ENCODE results near the gene XIRP2.

The XIRP2 gene

GRCh38 chr2:166888180-166888579, at the start of gene XIRP2:
Gene XIRP2, plus strand, starts transcription at chr2:166888480. Its CDS starts 15,003 bp downstream, at chr2:166903483.
- H3K36me3 ChIP-seq (ENCODE audit: control insufficient read depth, insufficient read depth, low read length, severe bottlenecking), result no peaks in the 10 kb centered on the region
- no peaks in the 10 kb centered on the region for H3K4me1 ChIP-seq (ENCODE audit: control insufficient read depth, insufficient read depth, low read length)
- H3K9ac ChIP-seq (ENCODE audit: low read length), result no peak within 1 kb of the TSS
- no peaks in the 10 kb centered on the region for H3K9me3 ChIP-seq (ENCODE audit: control insufficient read depth, low read length)
- no peaks in the 10 kb centered on the region for H3K27me3 ChIP-seq (replicated peaks; ENCODE audit: control insufficient read depth, insufficient read depth, low read length)
- no peak within 1 kb of the TSS for H3K4me3 ChIP-seq (ENCODE audit: low read length)
- DNase-seq (ENCODE audit: low read depth), result no peak

GRCh38 chr2:166841152-166841551, 47.1 kb upstream of the XIRP2 start:
- Histone ChIP-seq H3K4me3 (ENCODE audit: low read length) (no peak overlapping the region), H3K4me1 (ENCODE audit: control insufficient read depth, insufficient read depth, low read length) (no peaks in the 10 kb centered on the region), H3K36me3 (ENCODE audit: control insufficient read depth, insufficient read depth, low read length, severe bottlenecking) (no peaks in the 10 kb centered on the region), H3K9ac (ENCODE audit: low read length) (no peak overlapping the region), H3K9me3 (ENCODE audit: control insufficient read depth, low read length) (peaks cover under 1% of the 10 kb centered on the region), H3K27me3 (replicated peaks; ENCODE audit: control insufficient read depth, insufficient read depth, low read length) (no peaks in the 10 kb centered on the region)
- no peak for DNase-seq (ENCODE audit: low read depth)

GRCh38 chr2:166841679-166842078, 46.6 kb upstream of the XIRP2 start:
- DNase-seq (ENCODE audit: low read depth), result no peak
- peaks cover 2% of the 10 kb centered on the region for H3K9me3 ChIP-seq (ENCODE audit: control insufficient read depth, low read length)
- H3K4me1 ChIP-seq (ENCODE audit: control insufficient read depth, insufficient read depth, low read length), result no peaks in the 10 kb centered on the region

GRCh38 chr2:166844111-166844510, 44.2 kb upstream of the XIRP2 start:
- Histone ChIP-seq H3K9me3 (ENCODE audit: control insufficient read depth, low read length) (peaks cover 6% of the 10 kb centered on the region), H3K9ac (ENCODE audit: low read length) (no peak overlapping the region), H3K27me3 (replicated peaks; ENCODE audit: control insufficient read depth, insufficient read depth, low read length) (no peaks in the 10 kb centered on the region), H3K36me3 (ENCODE audit: control insufficient read depth, insufficient read depth, low read length, severe bottlenecking) (no peaks in the 10 kb centered on the region), H3K4me3 (ENCODE audit: low read length) (no peak overlapping the region), H3K4me1 (ENCODE audit: control insufficient read depth, insufficient read depth, low read length) (no peaks in the 10 kb centered on the region)
- DNase-seq (ENCODE audit: low read depth), result no peak

More at GRCh38 chr2:166841679-166842078, 46.6 kb upstream of the XIRP2 start:
- no peak overlapping the region for H3K4me3 ChIP-seq (ENCODE audit: low read length)
- no peaks in the 10 kb centered on the region for H3K27me3 ChIP-seq (replicated peaks; ENCODE audit: control insufficient read depth, insufficient read depth, low read length)
- no peak overlapping the region for H3K9ac ChIP-seq (ENCODE audit: low read length)
- no peaks in the 10 kb centered on the region for H3K36me3 ChIP-seq (ENCODE audit: control insufficient read depth, insufficient read depth, low read length, severe bottlenecking)

- DNase-seq (ENCODE audit: low read depth), result no peak
- Histone ChIP-seq H3K4me1 (ENCODE audit: control insufficient read depth, insufficient read depth, low read length) (no peaks in the 10 kb centered on the region), H3K27me3 (replicated peaks; ENCODE audit: control insufficient read depth, insufficient read depth, low read length) (no peaks in the 10 kb centered on the region), H3K4me3 (ENCODE audit: low read length) (no peak overlapping the region), H3K36me3 (ENCODE audit: control insufficient read depth, insufficient read depth, low read length, severe bottlenecking) (no peaks in the 10 kb centered on the region), H3K9me3 (ENCODE audit: control insufficient read depth, low read length) (no peaks in the 10 kb centered on the region), H3K9ac (ENCODE audit: low read length) (no peak overlapping the region)
Observed at GRCh38 chr2:166862468-166863132, 25.7 kb upstream of the XIRP2 start.

- no peak for DNase-seq (ENCODE audit: low read depth)
- Histone ChIP-seq H3K9ac (ENCODE audit: low read length) (no peak overlapping the region), H3K36me3 (ENCODE audit: control insufficient read depth, insufficient read depth, low read length, severe bottlenecking) (no peaks in the 10 kb centered on the region), H3K4me3 (ENCODE audit: low read length) (no peak overlapping the region), H3K9me3 (ENCODE audit: control insufficient read depth, low read length) (no peaks in the 10 kb centered on the region), H3K4me1 (ENCODE audit: control insufficient read depth, insufficient read depth, low read length) (no peaks in the 10 kb centered on the region), H3K27me3 (replicated peaks; ENCODE audit: control insufficient read depth, insufficient read depth, low read length) (no peaks in the 10 kb centered on the region)
Observed at GRCh38 chr2:166867874-166868514, 20.3 kb upstream of the XIRP2 start.

DNA sequence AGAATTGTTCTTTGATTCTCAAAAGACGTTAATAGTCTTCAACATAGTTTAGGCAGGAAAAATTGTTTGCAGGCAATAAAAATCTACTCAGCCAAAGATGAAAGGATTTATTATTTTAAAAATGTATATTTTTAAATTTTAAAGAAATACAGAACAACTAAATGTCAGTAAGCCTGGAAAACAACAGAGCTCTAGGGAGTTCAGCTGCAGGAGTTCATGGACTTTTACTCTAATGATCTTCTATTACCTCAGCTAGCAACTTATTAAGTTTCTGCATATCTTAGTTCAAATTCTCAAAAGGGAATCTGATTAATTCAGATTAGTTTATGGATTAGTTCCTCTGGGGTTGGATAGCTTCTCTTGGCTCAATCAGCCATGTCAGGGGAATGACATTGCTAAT, 17.9 kb upstream of the XIRP2 start:
- Histone ChIP-seq H3K27me3 (replicated peaks; ENCODE audit: control insufficient read depth, insufficient read depth, low read length) (no peaks in the 10 kb centered on the region), H3K36me3 (ENCODE audit: control insufficient read depth, insufficient read depth, low read length, severe bottlenecking) (no peaks in the 10 kb centered on the region), H3K4me1 (ENCODE audit: control insufficient read depth, insufficient read depth, low read length) (no peaks in the 10 kb centered on the region), H3K4me3 (ENCODE audit: low read length) (no peak overlapping the region), H3K9me3 (ENCODE audit: control insufficient read depth, low read length) (no peaks in the 10 kb centered on the region), H3K9ac (ENCODE audit: low read length) (no peak overlapping the region)
- no peak for DNase-seq (ENCODE audit: low read depth)

DNA sequence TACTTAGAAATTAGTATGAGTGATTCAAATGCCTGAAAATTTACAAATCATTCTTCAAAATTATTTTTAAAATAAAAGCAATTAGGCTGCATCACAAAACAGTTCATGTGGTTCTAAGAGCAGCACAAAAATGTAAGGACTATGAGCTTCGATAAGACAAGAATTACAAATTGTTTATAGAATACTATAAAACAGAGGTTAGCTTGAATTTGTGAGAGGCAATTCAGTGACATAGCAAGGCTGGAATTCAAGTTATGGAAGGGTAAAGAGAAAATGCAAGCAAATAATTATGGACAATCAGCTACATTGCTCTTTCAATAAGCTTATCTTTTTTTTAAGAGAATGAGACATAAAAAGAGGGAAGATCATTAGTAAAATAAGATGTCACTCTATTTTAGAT, 7.1 kb upstream of the XIRP2 start:
- DNase-seq (ENCODE audit: low read depth), result peak; percentile 35
- Histone ChIP-seq H3K4me1 (ENCODE audit: control insufficient read depth, insufficient read depth, low read length) (no peaks in the 10 kb centered on the region), H3K36me3 (ENCODE audit: control insufficient read depth, insufficient read depth, low read length, severe bottlenecking) (no peaks in the 10 kb centered on the region), H3K9ac (ENCODE audit: low read length) (no peak overlapping the region), H3K27me3 (replicated peaks; ENCODE audit: control insufficient read depth, insufficient read depth, low read length) (no peaks in the 10 kb centered on the region), H3K9me3 (ENCODE audit: control insufficient read depth, low read length) (no peaks in the 10 kb centered on the region), H3K4me3 (ENCODE audit: low read length) (no peak overlapping the region)

GRCh38 chr2:166882851-166883250, 5.4 kb upstream of the XIRP2 start:
- H3K4me3 ChIP-seq (ENCODE audit: low read length), result no peak overlapping the region
- no peaks in the 10 kb centered on the region for H3K27me3 ChIP-seq (replicated peaks; ENCODE audit: control insufficient read depth, insufficient read depth, low read length)

GRCh38 chr2:166891727-166892126, 3.4 kb downstream of the XIRP2 start:
- Histone ChIP-seq H3K36me3 (ENCODE audit: control insufficient read depth, insufficient read depth, low read length, severe bottlenecking) (no peaks in the 10 kb centered on the region), H3K4me1 (ENCODE audit: control insufficient read depth, insufficient read depth, low read length) (no peaks in the 10 kb centered on the region), H3K9ac (ENCODE audit: low read length) (no peak overlapping the region), H3K27me3 (replicated peaks; ENCODE audit: control insufficient read depth, insufficient read depth, low read length) (no peaks in the 10 kb centered on the region), H3K9me3 (ENCODE audit: control insufficient read depth, low read length) (no peaks in the 10 kb centered on the region), H3K4me3 (ENCODE audit: low read length) (no peak overlapping the region)
- DNase-seq (ENCODE audit: low read depth), result no peak

More at GRCh38 chr2:166882851-166883250, 5.4 kb upstream of the XIRP2 start:
- no peaks in the 10 kb centered on the region for H3K36me3 ChIP-seq (ENCODE audit: control insufficient read depth, insufficient read depth, low read length, severe bottlenecking)
- H3K4me1 ChIP-seq (ENCODE audit: control insufficient read depth, insufficient read depth, low read length), result no peaks in the 10 kb centered on the region
- DNase-seq (ENCODE audit: low read depth), result no peak
- no peak overlapping the region for H3K9ac ChIP-seq (ENCODE audit: low read length)
- H3K9me3 ChIP-seq (ENCODE audit: control insufficient read depth, low read length), result no peaks in the 10 kb centered on the region

GRCh38 chr2:166892397-166892796, 4.1 kb downstream of the XIRP2 start:
- H3K9ac ChIP-seq (ENCODE audit: low read length), result no peak overlapping the region
- no peak overlapping the region for H3K4me3 ChIP-seq (ENCODE audit: low read length)
- DNase-seq (ENCODE audit: low read depth), result no peak
- no peaks in the 10 kb centered on the region for H3K27me3 ChIP-seq (replicated peaks; ENCODE audit: control insufficient read depth, insufficient read depth, low read length)
- H3K9me3 ChIP-seq (ENCODE audit: control insufficient read depth, low read length), result no peaks in the 10 kb centered on the region
- peaks cover 4% of the 10 kb centered on the region for H3K4me1 ChIP-seq (ENCODE audit: control insufficient read depth, insufficient read depth, low read length)
- no peaks in the 10 kb centered on the region for H3K36me3 ChIP-seq (ENCODE audit: control insufficient read depth, insufficient read depth, low read length, severe bottlenecking)

Data from adipocyte (in vitro differentiated cells).